Cardiac septum (tissue), 1 donor: ENCODE measurements around the gene RIC8B. TPM values are rescaled to one million over a fixed set of nuclear protein-coding genes. Genes with fewer than 3 reads are reported as not detected.

ENCODE experiments used
- DNase-seq: peaks from one replicate; pipeline ENCODE4 v3.0.0-alpha.2; 2020; ENCODE audit warnings: low spot score
- intact Hi-C: fragments of 100-400 bp; cut with DNase I; formaldehyde crosslinking; loops from one replicate; pipeline ENCODE4 v1.14.0; 2022
- total RNA-seq: library from RNA; stranded (reverse); fragmentation: NEBNext Ultra II Directional; extraction: Animal tissue kit (Norgen Biotek cat#: 25700); gene quantifications from one replicate; pipeline ENCODE4 v1.2.1, GENCODE V29; 2021
- donor health status: DM: no; HTN: no; CAD: no.

Gene RIC8B
- total RNA-seq, 1 donor from 2014 or later, result 23.5 TPM

DNA sequence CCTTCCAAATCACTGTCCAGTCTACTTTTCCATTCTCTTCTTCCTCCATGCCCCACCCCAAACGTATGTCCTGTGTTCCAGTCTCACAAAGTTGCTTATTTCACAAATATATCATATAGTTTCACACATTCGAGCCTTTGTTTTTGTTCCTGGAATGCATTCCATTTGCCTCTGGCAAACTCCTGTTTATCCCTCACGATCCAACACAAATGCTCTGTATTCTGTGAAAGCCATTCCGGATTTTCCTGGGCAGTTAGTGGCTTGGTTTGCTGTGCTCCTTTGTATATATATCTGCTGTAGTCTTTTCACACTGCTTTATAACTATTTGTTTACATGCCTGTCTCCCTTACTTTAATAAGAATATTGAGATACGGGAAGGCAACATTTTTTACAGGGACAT lies 9.0 kb downstream of the RIC8B start:
- intact Hi-C loops, result no loop called here
- DNase-seq, result no peak

DNA sequence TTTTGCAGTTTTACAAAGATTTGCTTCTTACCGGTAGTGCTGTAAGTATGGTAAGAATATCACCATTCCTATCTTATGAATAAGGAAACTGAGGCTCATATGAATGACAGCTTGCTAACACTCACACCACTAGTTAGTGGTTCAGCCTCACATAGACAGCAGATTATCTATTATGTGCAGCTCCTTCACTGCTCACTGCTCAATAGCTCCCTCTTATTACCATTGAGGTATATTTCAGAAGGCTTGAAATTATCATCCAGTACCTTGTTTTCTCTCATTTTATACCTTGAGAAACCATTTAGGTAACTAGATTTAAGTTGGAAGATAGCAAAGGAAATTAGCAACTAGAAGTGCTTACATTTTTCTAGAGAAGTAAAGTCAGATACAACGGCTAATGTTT lies 15.5 kb downstream of the RIC8B start:
- DNase-seq, result no peak
- intact Hi-C loops, result no loop called here

DNA sequence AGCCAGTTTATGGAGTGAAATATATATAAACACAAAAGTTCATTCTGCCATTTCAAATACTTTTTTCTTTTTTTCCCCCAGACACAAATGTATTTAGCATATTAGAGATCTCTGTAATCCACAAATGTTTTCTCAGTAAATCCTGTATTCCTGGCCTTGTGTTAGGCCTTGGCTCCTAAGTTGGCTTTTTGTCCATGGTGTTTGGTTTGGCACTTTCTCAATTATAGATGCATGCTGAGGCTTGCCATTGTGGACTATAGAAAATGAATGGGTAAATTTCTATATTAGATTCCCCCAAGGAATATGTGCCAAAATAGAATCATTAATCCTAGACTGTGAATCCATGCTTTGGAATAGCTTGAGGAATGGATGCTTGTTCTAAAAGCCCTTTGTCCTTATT lies 17.0 kb downstream of the RIC8B start:
- DNase-seq, result no peak
- intact Hi-C loops, result no loop called here

DNA sequence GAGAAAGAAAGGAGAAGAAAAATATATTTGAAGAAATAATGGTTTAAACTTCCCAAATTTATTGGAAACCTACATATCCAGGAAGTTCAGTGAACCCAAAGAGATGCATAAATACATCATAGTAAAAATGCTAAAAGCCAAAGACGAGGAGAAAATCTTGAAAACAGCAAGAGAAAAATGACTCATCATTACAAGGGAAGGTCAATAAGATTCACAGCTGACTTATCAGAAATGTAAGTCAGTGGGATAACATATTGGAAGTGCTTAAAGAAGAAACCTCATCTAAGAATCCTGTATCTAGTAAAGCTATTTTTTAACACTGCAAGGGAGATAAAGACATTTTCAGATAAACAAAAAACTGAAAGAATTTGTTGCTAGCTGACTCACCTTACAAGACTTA lies 19.9 kb downstream of the RIC8B start:
- DNase-seq, result no peak
- intact Hi-C loops, result no loop called here

DNA sequence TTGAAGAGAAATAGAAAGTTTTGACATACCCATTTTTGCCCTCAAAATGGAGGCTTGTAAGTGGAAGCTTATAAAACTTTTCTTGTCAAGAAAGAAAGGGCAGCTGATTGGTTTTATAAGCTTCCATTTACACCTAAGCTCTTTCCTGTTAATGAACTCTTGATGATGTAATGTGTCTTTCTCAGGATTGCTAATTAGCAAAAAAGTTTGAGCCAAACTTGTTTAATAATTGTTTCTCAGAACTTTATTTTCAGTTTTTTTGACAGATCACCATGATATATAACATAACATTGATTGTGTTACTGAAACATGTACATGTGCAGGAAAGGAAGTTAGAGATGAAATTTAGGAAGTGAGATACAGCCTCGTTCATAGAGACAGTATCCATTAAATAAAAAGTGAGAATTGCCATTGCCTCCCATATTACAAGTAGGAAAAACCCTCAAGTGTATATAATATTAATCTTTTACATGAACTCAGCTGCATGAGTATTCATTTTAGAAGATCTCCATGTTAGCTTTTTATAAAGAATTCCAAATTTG lies 26.8 kb downstream of the RIC8B start:
- DNase-seq, result no peak
- intact Hi-C loops, result no loop called here

DNA sequence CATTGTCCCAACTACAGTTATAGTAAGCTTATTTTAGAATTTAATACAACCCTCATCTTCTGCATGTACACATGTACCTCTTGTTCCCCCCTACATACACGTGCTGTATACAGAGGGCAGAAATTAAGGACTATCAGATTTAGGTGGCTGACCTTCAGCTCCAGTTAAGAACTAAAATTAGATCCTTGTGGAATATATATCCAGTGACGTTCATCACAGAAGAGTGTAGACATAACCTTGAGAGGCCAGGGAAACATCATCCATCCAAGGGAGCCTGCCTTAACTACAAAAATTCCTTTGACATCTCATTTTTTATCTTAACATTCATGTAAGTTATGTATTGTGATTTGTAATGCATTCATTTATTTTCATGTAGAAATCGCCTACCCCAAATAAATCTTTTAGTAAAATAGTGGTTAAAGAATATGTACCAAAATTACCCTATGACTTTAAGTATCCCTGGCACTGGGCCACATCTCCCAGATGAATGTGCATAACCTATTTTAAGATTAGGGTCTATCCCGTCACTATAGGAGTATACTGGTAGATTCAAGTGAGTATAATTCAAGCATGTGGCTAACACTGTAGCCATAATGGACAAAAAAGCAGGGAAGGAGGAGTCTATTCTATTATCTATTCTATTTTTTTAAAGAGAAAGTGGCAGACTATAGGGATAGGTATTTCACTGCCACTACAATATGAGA lies 27.5 kb downstream of the RIC8B start:
- intact Hi-C loops, result no loop called here
- no peak for DNase-seq

DNA sequence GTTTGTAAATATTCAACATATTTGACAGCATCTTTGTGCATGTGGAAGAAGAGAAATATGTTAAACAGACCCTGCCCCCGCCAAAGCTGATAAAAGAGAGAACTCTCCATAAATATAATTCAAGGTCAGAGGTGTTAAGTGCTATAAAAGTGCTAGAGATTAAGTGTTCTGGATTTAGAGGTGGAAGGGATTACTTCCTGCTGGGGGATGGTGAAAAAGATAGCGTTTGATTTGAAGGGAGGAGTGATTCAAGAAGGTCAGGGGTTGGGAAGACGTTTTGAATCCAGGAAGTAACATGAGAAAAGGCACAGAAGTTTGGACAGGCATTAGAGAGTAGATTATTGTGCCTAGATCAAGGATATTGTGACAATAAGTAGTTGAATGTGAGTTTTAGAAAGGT lies 30.2 kb downstream of the RIC8B start:
- intact Hi-C loops, result no loop called here
- DNase-seq, result no peak

DNA sequence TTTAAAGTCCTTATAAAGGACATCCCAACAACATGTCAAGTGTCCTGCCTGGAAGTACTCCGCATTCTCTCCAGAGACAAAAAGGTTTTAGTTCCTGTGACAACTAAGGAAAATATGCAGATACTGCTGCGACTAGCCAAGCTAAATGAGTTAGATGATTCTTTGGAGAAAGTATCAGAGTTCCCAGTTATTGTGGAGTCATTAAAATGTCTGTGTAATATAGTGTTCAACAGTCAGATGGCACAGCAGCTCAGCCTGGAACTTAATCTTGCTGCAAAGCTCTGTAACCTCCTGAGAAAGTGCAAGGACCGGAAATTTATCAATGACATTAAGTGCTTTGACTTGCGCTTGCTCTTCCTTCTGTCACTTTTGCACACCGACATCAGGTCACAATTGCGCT lies 40.2 kb downstream of the RIC8B start:
- intact Hi-C loops, result no loop called here
- DNase-seq, result no peak

DNA sequence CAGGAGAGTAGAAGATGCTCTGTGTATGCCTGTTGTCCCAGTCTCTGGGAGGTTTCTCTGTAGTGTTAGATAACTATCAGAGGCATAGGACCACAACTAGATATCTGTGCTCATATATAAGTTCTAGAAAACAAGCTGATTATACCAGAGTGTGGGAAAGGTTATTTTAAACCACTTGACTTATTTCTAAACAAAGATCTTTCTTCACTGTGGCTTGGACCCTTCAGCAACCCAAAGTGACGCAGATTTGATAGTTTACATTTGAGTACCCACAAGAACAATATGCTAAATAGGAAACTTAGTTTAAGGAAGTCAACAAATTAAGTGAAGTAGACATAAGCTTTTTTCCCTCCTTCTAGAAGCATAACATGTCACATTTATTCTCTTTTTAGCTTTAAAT lies 41.3 kb downstream of the RIC8B start:
- no peak for DNase-seq
- intact Hi-C loops, result no loop called here

DNA sequence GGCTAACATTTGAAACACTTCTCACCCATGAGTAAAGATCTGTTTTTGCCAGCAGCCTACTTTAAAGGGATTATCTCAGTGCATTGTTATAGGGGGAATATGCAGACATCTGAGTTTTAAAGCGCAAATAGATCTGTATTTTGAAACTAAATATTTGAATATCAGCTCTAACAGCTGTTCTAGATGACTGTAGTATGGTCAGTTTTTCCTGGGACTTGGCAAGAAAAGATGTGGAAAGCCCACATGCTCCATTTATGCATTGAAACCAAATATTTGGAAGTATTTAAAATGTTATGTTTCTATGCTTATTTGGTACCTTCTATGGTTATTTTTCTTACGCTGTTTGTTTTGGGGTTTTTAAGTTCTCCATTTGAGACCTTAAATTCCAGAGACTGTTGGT lies 41.7 kb downstream of the RIC8B start:
- no peak for DNase-seq
- intact Hi-C loops, result no loop called here

DNA sequence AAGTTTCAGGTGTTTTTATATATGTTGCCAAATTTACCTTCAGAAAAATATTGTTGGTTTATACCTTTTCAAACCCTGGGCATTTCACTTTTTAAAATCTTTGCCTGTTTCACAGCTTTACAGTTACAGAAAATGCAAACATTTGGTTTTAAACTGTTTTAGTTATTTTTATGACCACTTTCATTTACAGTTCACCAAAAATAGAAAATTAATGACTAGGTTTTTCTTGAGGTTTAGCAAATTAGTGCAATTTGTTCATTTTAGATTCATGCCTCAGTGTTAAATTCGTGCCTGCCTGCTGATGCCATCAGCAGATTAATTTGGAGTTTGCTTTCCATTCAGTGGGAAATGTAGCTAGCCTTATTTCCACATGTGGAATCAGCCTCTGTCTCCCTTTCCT lies 45.5 kb downstream of the RIC8B start:
- intact Hi-C loops, result no loop called here
- DNase-seq, result no peak

DNA sequence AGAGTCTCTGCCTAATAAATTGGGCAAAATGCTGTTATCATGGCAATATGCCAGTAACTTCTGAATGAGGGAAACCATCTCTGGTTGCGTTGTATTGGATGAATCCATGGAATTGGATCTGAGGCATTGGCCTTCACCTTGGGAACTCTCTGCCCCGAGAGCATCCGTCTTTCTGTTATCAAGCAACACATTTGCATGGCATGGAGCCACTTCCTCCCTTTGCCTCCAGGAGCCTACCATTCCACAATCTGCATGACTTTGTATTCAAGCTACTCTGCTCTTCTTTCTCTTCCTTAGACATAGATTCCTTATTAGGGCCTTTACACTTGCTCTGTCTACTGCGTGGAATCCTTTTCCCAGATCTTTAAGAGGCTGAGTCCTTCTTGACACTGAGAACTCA lies 57.2 kb downstream of the RIC8B start:
- DNase-seq, result no peak
- intact Hi-C loops, result no loop called here

DNA sequence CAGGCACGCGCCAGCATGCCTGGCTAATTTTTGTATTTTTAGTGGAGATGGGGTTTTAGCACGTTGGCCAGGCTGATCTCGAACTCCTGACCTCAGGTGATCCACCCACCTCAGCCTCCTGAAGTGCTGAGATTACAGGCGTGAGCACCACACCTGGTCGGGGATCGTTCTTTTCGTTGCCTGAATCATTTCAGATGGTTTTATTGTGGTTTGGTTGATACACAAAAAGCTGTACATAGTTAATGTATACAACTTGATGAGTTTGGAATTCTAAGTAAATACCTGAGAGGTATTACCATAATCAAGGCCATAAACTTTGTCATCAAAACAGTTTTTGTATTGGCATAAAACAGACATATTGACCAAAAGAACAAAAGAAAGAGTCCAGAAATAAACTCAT lies 63.3 kb downstream of the RIC8B start:
- no peak for DNase-seq
- intact Hi-C loops, result loop anchor here (5.0 kb wide), 1 partner anchor 70 kb away; no protein-coding TSS in a partner anchor

DNA sequence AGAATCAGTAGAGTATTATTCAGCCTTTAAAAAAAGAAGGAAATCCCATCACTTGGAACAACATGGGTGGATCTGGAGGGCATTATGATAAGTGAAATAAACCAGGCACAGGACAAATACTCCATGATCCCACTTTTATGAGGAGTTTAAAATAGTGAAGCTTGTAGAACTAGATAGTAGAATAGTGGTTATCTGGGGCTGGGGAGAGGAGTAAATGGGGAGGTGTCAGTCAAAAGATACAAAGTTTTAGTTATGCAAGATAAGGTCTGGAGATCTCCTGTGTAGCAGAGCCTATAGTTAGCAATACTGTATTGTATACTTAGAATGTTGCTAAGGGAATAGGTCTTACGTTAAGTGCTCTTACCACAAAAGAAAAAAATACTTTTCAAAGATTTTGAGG lies 64.9 kb downstream of the RIC8B start:
- intact Hi-C loops, result loop anchor here (5.0 kb wide), 1 partner anchor 72 kb away; no protein-coding TSS in a partner anchor
- DNase-seq, result no peak

DNA sequence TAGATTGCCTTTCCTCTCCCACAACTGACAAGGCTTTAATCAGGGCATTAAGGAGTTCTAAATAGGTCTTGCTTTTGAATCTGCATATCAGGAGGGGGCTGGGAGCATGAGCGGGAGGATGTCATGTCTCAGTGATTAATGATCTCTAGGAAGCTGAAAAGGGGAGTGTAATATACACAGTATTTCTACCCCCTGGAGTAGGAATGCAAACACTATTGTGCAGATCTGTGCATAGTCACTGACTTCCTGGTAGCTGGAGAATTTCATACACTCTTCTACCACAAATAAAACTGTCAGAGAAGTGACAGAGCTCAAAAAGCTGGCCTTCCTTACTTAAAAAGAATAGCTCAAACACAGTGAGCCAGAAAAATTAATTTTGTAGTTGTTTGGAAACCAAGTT lies 65.8 kb downstream of the RIC8B start:
- intact Hi-C loops, result loop anchor here (2.0 to 5.0 kb wide), 3 partner anchors 65 to 158 kb away; partner anchors contain the start of gene RIC8B
- DNase-seq, result no peak

DNA sequence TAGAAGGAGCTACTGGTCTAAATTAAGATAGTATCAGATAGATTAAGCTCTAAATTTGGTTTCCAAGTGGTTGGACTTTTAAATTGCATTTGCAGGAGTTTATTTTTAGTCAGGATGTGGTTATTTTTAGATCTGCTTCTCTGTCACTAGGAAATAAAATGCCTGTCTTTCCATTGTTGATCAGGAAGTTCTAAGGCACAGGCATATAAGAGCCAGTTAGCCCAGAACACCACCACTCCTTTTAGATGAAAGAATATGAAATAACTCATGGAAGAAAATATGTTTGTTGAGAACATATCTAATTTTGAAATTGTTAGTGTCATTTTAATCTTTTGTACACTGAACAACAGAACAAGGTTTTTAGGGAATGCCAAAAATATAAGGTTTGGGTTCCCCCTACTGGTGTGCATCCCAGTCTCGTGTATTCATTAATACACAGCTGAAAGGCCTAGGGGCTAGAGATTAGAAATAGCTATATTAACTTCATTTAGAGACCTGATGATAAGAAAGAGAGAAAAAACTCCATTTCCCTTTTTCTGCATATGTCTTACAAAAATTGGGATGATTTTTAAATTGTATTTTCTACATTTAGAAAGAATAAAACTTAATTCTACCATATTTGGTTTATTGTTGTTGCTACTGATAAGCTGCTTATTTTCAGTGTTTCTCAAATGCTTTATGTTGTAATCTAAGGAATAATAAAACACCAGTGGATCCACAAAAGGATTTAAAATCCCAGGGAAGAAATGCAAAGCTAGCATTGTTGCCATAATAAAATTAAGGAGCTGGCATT lies 67.2 kb downstream of the RIC8B start:
- DNase-seq, result no peak
- intact Hi-C loops, result loop anchor here (2.0 to 5.0 kb wide), 3 partner anchors 67 to 159 kb away; partner anchors contain the start of gene RIC8B

DNA sequence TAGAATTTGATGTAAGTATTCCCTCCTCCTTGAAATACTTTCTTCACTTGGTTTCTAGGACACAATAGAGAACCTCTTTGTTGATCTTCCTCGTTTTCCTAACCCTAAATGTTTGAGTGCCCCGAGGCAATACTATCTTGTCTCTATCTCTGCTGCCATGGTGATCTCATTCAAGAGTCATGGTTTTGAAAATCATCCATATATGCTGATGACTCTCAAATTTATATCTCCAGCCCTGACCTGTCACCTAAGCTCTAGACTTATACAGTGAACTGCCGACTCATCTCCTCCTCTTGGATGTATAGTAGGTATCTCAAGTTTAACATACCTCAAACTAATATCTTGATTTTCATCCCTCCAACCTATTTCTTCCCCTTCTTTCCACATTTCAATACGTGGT lies 71.4 kb downstream of the RIC8B start:
- DNase-seq, result no peak
- intact Hi-C loops, result no loop called here

DNA sequence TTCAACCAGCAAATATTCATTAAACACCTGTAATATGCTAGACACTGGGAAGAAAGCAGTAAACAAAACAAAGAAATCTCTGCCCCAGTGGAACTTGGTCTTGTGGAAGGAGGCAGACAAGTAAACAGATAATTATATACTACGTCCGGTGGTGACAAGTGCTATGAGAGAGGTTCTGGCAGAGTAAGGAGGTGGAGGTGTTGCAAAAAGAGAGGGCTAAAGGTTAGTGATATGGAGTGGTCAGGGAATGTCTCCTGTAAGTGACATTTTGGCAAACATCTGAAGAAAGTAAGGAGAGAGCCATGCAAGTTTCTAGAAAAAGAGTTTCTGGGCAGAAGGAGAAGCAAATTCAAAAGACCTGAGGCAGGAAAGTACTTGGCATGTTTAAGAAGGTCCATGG lies 73.4 kb downstream of the RIC8B start:
- no peak for DNase-seq
- intact Hi-C loops, result no loop called here

DNA sequence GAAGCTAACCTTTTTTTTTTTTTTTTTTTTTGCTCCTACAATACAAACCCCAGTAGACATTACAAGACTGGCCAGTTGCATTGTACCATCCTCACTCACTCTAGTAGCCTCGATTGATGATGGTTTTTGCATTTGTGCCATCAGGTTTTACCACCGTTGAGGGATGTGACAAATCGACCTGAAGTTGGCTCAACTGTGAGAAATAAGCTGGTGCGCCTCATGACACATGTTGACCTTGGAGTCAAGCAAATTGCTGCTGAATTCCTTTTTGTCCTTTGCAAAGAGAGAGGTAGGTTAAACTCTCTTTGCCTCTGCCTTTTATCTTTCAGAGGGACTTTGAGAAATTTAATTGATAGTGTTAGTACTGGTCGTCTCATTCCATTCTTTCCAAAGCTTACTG lies 76.8 kb downstream of the RIC8B start:
- intact Hi-C loops, result no loop called here
- no peak for DNase-seq

DNA sequence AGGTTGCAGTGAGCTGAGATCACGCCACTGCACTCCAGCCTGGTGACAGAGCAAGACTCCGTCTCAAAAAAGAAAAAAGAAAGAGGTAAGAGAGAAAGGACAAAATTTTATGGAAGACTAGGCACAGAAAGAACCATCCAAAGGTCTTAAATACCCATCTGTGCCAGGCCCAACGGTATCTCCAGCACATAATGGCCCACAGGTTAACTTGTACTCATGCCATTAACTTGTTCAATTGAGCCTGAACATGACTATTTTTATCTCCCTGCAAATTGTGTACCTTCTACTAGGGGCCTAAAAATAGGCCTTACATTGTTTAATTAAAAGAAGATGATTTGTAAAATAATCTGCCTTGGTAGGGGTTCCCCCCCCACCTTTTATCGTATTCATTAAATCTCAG lies 80.2 kb downstream of the RIC8B start:
- intact Hi-C loops, result no loop called here

DNA sequence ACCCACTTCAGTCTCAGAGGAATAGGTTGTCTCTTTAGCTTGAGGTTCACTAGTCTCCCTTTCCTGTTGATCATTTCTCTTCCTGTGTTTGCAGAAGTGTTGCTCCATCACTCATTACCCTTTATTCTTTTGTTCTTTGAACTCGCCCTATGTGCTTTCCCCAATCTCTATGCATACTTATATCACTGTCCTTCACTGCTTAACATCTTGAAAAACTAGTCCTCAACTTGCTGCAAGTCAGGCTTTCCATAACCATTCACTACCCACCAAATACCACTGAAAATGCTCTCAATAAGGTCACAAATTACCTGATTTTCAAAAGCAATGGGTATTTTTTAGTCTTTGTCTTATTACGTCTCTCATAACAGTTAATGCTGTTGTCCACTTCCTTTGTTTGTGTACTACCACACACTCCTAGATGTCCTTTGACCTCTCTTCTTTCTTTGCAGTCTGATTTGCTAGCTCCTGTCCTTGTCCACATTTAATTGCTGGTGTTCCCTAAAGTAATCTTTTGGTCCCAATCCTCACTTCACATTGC lies 80.8 kb downstream of the RIC8B start:
- DNase-seq, result no peak

More for the DNA sequence above, 80.2 kb downstream of the RIC8B start:
- no peak for DNase-seq

More for the DNA sequence above, 80.8 kb downstream of the RIC8B start:
- intact Hi-C loops, result no loop called here
